Neural progenitor cell (in vitro differentiated cells): Measurements from ENCODE around the gene COL15A1. TPM values are rescaled to one million over a fixed set of nuclear protein-coding genes. Genes with fewer than 3 reads are reported as not detected.
A peak's percentile ranks its signal among the peaks of the same experiment; 100 is the strongest.

Source experiments
- DNase-seq: peaks from one replicate; pipeline ENCODE4 v3.0.0-alpha.2; 2016; ENCODE audit warnings: low spot score
- H2AFZ ChIP-seq: fragments of 200-600 bp; sonication (generic); replicated peaks from 2 replicates; pipeline ENCODE4 v1.6.1; 2016; ENCODE audit warnings: antibody characterized with exemption
- H3F3A ChIP-seq: fragments of 200-600 bp; sonication (generic); 2 replicates; pipeline ENCODE4 v1.6.1; 2016; ENCODE audit warnings: antibody characterized with exemption, low read depth
- H3K27ac ChIP-seq: fragments of 200-600 bp; sonication (generic); 2 replicates; pipeline ENCODE4 v1.5.1; 2016; ENCODE audit warnings: mild to moderate bottlenecking
- H3K27me3 ChIP-seq: fragments of 200-600 bp; sonication (generic); 2 replicates; pipeline ENCODE4 v1.6.1; 2016; ENCODE audit warnings: mild to moderate bottlenecking, moderate library complexity
- H3K36me3 ChIP-seq: fragments of 200-600 bp; sonication (generic); 2 replicates; pipeline ENCODE4 v1.5.1; 2016
- H3K4me1 ChIP-seq: fragments of 200-600 bp; sonication (generic); 2 replicates; pipeline ENCODE4 v1.6.1; 2016; ENCODE audit warnings: mixed run types
- H3K4me2 ChIP-seq: fragments of 200-600 bp; sonication (generic); 2 replicates; pipeline ENCODE4 v1.6.1; 2016
- H3K4me3 ChIP-seq: fragments of 200-600 bp; sonication (generic); 2 replicates; pipeline ENCODE4 v1.5.1; 2016
- H3K79me2 ChIP-seq: fragments of 200-600 bp; sonication (generic); 2 replicates; pipeline ENCODE4 v1.6.1; 2016; ENCODE audit warnings: low read depth
- H3K9ac ChIP-seq: fragments of 200-600 bp; sonication (generic); 2 replicates; pipeline ENCODE4 v1.6.1; 2016
- H3K9me3 ChIP-seq: fragments of 200-600 bp; sonication (generic); 2 replicates; pipeline ENCODE4 v1.5.1; 2016; ENCODE audit warnings: low read depth
- H4K20me1 ChIP-seq: fragments of 200-600 bp; sonication (generic); 2 replicates; pipeline ENCODE4 v1.6.1; 2016; ENCODE audit warnings: low read depth
- H3K27ac Mint-ChIP-seq: 3 replicates; pipeline ENCODE4 v1.8.0; 2021; ENCODE audit warnings: mixed read lengths
- H3K27me3 Mint-ChIP-seq: 2 replicates; pipeline ENCODE4 v1.8.0; 2022; ENCODE audit warnings: low read depth, mild to moderate bottlenecking, inconsistent platforms, moderate library complexity, mixed read lengths; ENCODE audit not compliant: insufficient read depth
- H3K36me3 Mint-ChIP-seq: 3 replicates; pipeline ENCODE4 v1.8.0; 2021; ENCODE audit warnings: mixed read lengths
- H3K4me1 Mint-ChIP-seq: 3 replicates; pipeline ENCODE4 v1.8.0; 2021; ENCODE audit warnings: mixed read lengths
- H3K4me3 Mint-ChIP-seq: 3 replicates; pipeline ENCODE4 v1.8.0; 2021; ENCODE audit warnings: mild to moderate bottlenecking, moderate library complexity, mixed read lengths
- H3K9me3 Mint-ChIP-seq: 3 replicates; pipeline ENCODE4 v1.8.0; 2020; ENCODE audit warnings: mixed read lengths
- EZH2 ChIP-seq: fragments of 200-600 bp; sonication (generic); IDR thresholded peaks from 2 replicates; pipeline ENCODE4 v1.6.1; 2017; ENCODE audit warnings: antibody characterized with exemption, mild to moderate bottlenecking, moderate library complexity
- EZH2phosphoT487 ChIP-seq: fragments of 200-600 bp; sonication (generic); IDR thresholded peaks from 2 replicates; pipeline ENCODE4 v1.6.1; 2017; ENCODE audit warnings: antibody characterized with exemption
- total RNA-seq: library from RNA; depleted of rRNA; stranded (reverse); fragments of >200 nt; gene quantifications from 2 replicates; pipeline ENCODE4 v1.2.3, GENCODE V29; 2015; ENCODE audit warnings: low replicate concordance
- TF ChIP-seq, protein P1 (sequence below): fragments of 200-600 bp; sonication (generic); IDR thresholded peaks from 2 replicates; pipeline ENCODE4 v1.5.1; 2017; ENCODE audit warnings: antibody characterized with exemption, mild to moderate bottlenecking

The COL15A1 gene
- total RNA-seq, 1 donor from 2014 or later, result 3.2 TPM

DNA sequence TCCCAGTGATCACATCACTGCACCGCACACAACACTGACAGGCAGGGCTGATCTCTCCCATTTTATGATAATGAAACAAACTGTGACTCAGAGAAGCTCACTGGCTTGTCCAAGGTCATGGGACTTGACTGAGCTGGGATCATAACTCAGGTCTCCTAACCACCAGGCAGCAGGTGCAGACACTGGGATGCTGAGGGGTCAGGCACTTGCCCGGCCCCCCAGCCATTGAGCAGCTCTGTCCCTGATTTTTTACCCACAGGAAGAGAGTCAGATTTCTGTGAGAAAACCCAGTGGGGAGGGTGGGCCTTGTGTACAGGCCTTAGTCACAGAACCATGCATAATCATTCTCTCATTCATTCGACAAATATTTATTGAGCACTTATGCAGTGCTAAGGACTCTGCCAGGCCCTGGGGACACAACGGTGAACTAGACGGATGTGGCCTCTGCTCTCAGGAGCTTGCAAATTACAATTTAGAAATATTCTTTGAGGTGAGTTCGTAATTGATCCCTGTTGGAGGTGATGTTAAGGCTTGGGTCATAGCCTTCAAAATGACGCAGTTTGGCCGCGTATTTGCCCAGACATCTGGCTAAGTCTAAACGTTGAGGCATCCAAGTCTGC, 106.7 kb downstream of the COL15A1 start:
- Histone ChIP-seq H3K79me2 (no peaks in the 10 kb centered on the region), H3K36me3 (no peaks in the 10 kb centered on the region), H3F3A (no peaks in the 10 kb centered on the region), H3K27me3 (no peaks in the 10 kb centered on the region), H3K4me3 (no peak overlapping the region), H4K20me1 (no peaks in the 10 kb centered on the region), H3K9me3 (no peaks in the 10 kb centered on the region), H3K9ac (no peak overlapping the region), H3K4me1 (no peaks in the 10 kb centered on the region), H3K4me2 (no peak overlapping the region), H3K27ac (no peak overlapping the region), H2AFZ (no peak overlapping the region)
- H3K27ac Mint-ChIP-seq, result peak overlapping the region; percentile 31
- no peak overlapping the region for H3K4me3 Mint-ChIP-seq
- peaks cover 25% of the 10 kb centered on the region for H3K4me1 Mint-ChIP-seq
- no peak for TF ChIP-seq EZH2
- TF ChIP-seq, protein P1, sequence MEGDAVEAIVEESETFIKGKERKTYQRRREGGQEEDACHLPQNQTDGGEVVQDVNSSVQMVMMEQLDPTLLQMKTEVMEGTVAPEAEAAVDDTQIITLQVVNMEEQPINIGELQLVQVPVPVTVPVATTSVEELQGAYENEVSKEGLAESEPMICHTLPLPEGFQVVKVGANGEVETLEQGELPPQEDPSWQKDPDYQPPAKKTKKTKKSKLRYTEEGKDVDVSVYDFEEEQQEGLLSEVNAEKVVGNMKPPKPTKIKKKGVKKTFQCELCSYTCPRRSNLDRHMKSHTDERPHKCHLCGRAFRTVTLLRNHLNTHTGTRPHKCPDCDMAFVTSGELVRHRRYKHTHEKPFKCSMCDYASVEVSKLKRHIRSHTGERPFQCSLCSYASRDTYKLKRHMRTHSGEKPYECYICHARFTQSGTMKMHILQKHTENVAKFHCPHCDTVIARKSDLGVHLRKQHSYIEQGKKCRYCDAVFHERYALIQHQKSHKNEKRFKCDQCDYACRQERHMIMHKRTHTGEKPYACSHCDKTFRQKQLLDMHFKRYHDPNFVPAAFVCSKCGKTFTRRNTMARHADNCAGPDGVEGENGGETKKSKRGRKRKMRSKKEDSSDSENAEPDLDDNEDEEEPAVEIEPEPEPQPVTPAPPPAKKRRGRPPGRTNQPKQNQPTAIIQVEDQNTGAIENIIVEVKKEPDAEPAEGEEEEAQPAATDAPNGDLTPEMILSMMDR, result no peak
- TF ChIP-seq EZH2phosphoT487, result no peak
- no peak for DNase-seq
- H3K9me3 Mint-ChIP-seq, result peaks cover 4% of the 10 kb centered on the region
- H3K27me3 Mint-ChIP-seq, result peaks cover 3% of the 10 kb centered on the region
- H3K36me3 Mint-ChIP-seq, result no peaks in the 10 kb centered on the region

DNA sequence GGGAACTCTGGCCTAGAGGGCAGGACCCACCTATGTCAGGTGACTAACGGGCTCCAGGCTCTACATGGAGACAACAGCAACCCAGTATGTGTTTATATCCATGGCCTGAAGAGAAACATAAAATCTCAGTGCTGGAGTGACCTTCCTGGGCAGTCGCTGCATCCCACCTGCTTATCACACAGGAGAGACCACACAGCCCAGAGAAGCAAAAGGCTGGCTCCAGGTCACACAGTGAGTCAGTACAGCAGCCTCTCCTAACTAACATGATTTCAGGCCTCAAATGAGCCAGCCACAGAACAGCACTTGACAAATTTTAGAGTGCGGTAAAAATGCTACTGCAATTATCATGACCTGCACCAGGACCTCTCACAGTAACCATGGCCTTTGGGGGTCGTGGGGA, 107.2 kb downstream of the COL15A1 start:
- Histone ChIP-seq H3K79me2 (no peaks in the 10 kb centered on the region), H3K36me3 (no peaks in the 10 kb centered on the region), H4K20me1 (no peaks in the 10 kb centered on the region), H3K4me3 (no peak overlapping the region), H3K27ac (no peak overlapping the region), H3F3A (no peaks in the 10 kb centered on the region), H3K9ac (no peak overlapping the region), H2AFZ (no peak overlapping the region), H3K27me3 (no peaks in the 10 kb centered on the region), H3K9me3 (no peaks in the 10 kb centered on the region), H3K4me2 (no peak overlapping the region), H3K4me1 (no peaks in the 10 kb centered on the region)
- no peaks in the 10 kb centered on the region for H3K36me3 Mint-ChIP-seq
- H3K27me3 Mint-ChIP-seq, result peaks cover 3% of the 10 kb centered on the region
- H3K9me3 Mint-ChIP-seq, result no peaks in the 10 kb centered on the region
- TF ChIP-seq EZH2phosphoT487 (no peak), EZH2 (no peak)
- TF ChIP-seq, protein P1, result no peak
- no peak overlapping the region for H3K27ac Mint-ChIP-seq
- H3K4me1 Mint-ChIP-seq, result peaks cover 25% of the 10 kb centered on the region
- no peak overlapping the region for H3K4me3 Mint-ChIP-seq
- no peak for DNase-seq

DNA sequence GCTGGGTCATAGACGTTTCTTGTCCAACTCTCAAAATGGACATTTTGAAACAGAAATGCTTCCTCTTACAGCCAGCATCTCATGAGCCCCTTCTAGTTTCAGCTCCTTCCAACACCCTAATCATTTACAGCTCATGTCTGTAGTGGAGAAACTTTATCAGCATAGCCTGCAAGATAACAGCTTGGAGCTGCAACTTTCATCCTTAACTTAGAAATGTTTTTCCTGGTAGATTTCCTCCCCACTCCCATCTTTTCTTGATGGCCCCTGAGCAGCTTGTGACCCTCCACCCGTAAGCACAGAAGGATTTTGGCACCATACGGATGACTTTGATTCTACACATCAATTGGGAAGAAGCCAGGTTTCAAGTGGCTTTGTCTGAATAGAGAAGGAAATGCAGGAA, 107.7 kb downstream of the COL15A1 start:
- peaks cover 3% of the 10 kb centered on the region for H3K27me3 Mint-ChIP-seq
- no peak overlapping the region for H3K4me3 Mint-ChIP-seq
- peaks cover under 1% of the 10 kb centered on the region for H3K9me3 Mint-ChIP-seq
- Histone ChIP-seq H3K4me1 (no peaks in the 10 kb centered on the region), H2AFZ (no peak overlapping the region), H3K4me3 (no peak overlapping the region), H3F3A (no peaks in the 10 kb centered on the region), H4K20me1 (no peaks in the 10 kb centered on the region), H3K27ac (no peak overlapping the region), H3K79me2 (no peaks in the 10 kb centered on the region), H3K4me2 (no peak overlapping the region), H3K9ac (no peak overlapping the region), H3K9me3 (no peaks in the 10 kb centered on the region), H3K36me3 (no peaks in the 10 kb centered on the region), H3K27me3 (no peaks in the 10 kb centered on the region)
- peaks cover 22% of the 10 kb centered on the region for H3K4me1 Mint-ChIP-seq
- peak overlapping the region; percentile 9 for H3K27ac Mint-ChIP-seq
- H3K36me3 Mint-ChIP-seq, result peaks cover under 1% of the 10 kb centered on the region
- DNase-seq, result no peak
- no peak for TF ChIP-seq EZH2phosphoT487
- no peak for TF ChIP-seq EZH2
- TF ChIP-seq, protein P1, result no peak
